GM21825 (cell line): ENCODE results near the gene AK5.

ENCODE experiments used
- ATAC-seq: cut with Tn5 transposase; IDR thresholded peaks from one replicate; pipeline ENCODE4 v1.9.1; 2021; ENCODE audit warnings: mild to moderate bottlenecking, moderate library complexity; ENCODE audit not compliant: unreplicated experiment

AK5 gene

GRCh38 chr1:77538956-77539518 is 257.2 kb downstream of the AK5 start:
- ATAC-seq, result peak; percentile 82

- ATAC-seq, result no peak
These were observed 257.8 kb downstream of the AK5 start for GRCh38 chr1:77539519-77540142.

- no peak for ATAC-seq
These were observed 258.8 kb downstream of the AK5 start for GRCh38 chr1:77540501-77541161.

GRCh38 chr1:77541162-77541545 is 259.3 kb downstream of the AK5 start:
- ATAC-seq, result peak; percentile 50

GRCh38 chr1:77542813-77543420 is 261.1 kb downstream of the AK5 start:
- no peak for ATAC-seq

GRCh38 chr1:77543822-77544448 is 262.1 kb downstream of the AK5 start:
- no peak for ATAC-seq

- no peak for ATAC-seq
These were observed 263.0 kb downstream of the AK5 start for GRCh38 chr1:77544845-77545244.

GRCh38 chr1:77545970-77546369 is 264.2 kb downstream of the AK5 start:
- no peak for ATAC-seq

- ATAC-seq, result no peak
These were observed 265.1 kb downstream of the AK5 start for GRCh38 chr1:77546890-77547289.

GRCh38 chr1:77548285-77548684 is 266.5 kb downstream of the AK5 start:
- ATAC-seq, result no peak

GRCh38 chr1:77550135-77550534 is 268.3 kb downstream of the AK5 start:
- ATAC-seq, result no peak

- ATAC-seq, result no peak
These were observed 270.8 kb downstream of the AK5 start for GRCh38 chr1:77552626-77553025.

- no peak for ATAC-seq
These were observed 271.9 kb downstream of the AK5 start for GRCh38 chr1:77553568-77554291.

- no peak for ATAC-seq
These were observed 274.2 kb downstream of the AK5 start for GRCh38 chr1:77556045-77556444.

- no peak for ATAC-seq
These were observed 275.2 kb downstream of the AK5 start for GRCh38 chr1:77557053-77557452.

- ATAC-seq, result no peak
These were observed 276.9 kb downstream of the AK5 start for GRCh38 chr1:77558591-77559164.

- ATAC-seq, result no peak
These were observed 278.9 kb downstream of the AK5 start for GRCh38 chr1:77560741-77561140.

- ATAC-seq, result no peak
These were observed 280.9 kb downstream of the AK5 start for GRCh38 chr1:77562596-77563150.

- no peak for ATAC-seq
These were observed 283.5 kb downstream of the AK5 start for GRCh38 chr1:77565321-77565720.

GRCh38 chr1:77571642-77572041 is 289.8 kb downstream of the AK5 start:
- ATAC-seq, result no peak
